GM18507 (cell line): ENCODE results near the gene PRAC1.
"Not testable (repeated sequence)": the region's sequence is repeated elsewhere in the genome, so short reads cannot be mapped to it uniquely, and the experiment has no call there.

Experiments
- DNase-seq: peaks from one replicate; pipeline ENCODE4 v3.0.0; 2011; ENCODE audit warnings: low read depth; ENCODE audit not compliant: insufficient read length; ENCODE audit errors: extremely low spot score
- FAIRE-seq: peaks from 2 replicates; lab custom pipeline; 2011; peaks lifted over from hg19 to GRCh38; lab: Jason Lieb, UNC

PRAC1 gene

GRCh38 chr17:48717367-48718226 lies 4.7 kb downstream of the PRAC1 start:
- no peak for DNase-seq
- no peak for FAIRE-seq

GRCh38 chr17:48716549-48716948 lies 5.8 kb downstream of the PRAC1 start:
- not testable (repeated sequence) for DNase-seq

GRCh38 chr17:48715496-48716399 lies 6.6 kb downstream of the PRAC1 start:
- no peak for DNase-seq
- no peak for FAIRE-seq

More at GRCh38 chr17:48716549-48716948, 5.8 kb downstream of the PRAC1 start:
- FAIRE-seq, result not testable (repeated sequence)

GRCh38 chr17:48711128-48711527 lies 11.2 kb downstream of the PRAC1 start:
- FAIRE-seq (no peak), DNase-seq (no peak)

GRCh38 chr17:48704361-48705248 lies 17.7 kb downstream of the PRAC1 start:
- DNase-seq (no peak), FAIRE-seq (no peak)

GRCh38 chr17:48701864-48702532 lies 20.3 kb downstream of the PRAC1 start:
- FAIRE-seq, result no peak
- DNase-seq, result no peak

GRCh38 chr17:48693178-48693577 lies 29.1 kb downstream of the PRAC1 start:
- DNase-seq (no peak), FAIRE-seq (no peak)

- no peak for FAIRE-seq
- DNase-seq, result no peak
Observed at GRCh38 chr17:48692049-48692448, 30.3 kb downstream of the PRAC1 start.

GRCh38 chr17:48690655-48691054 lies 31.7 kb downstream of the PRAC1 start:
- FAIRE-seq, result no peak
- no peak for DNase-seq

- FAIRE-seq (no peak), DNase-seq (no peak)
Observed at GRCh38 chr17:48681609-48682008, 40.7 kb downstream of the PRAC1 start.

GRCh38 chr17:48679385-48680096 lies 42.8 kb downstream of the PRAC1 start:
- DNase-seq (no peak), FAIRE-seq (no peak)

GRCh38 chr17:48678141-48678971 lies 44.0 kb downstream of the PRAC1 start:
- FAIRE-seq (peak; percentile 65), DNase-seq (peak; percentile 68)

GRCh38 chr17:48676963-48677558 lies 45.3 kb downstream of the PRAC1 start:
- FAIRE-seq, result no peak
- DNase-seq, result no peak

GRCh38 chr17:48672340-48672739 lies 50.0 kb downstream of the PRAC1 start:
- DNase-seq (no peak), FAIRE-seq (no peak)
